ENCODE results near the gene RAB3D. TPM values are rescaled to one million over a fixed set of nuclear protein-coding genes. Genes with fewer than 3 reads are reported as not detected.

The RAB3D gene, protein sequence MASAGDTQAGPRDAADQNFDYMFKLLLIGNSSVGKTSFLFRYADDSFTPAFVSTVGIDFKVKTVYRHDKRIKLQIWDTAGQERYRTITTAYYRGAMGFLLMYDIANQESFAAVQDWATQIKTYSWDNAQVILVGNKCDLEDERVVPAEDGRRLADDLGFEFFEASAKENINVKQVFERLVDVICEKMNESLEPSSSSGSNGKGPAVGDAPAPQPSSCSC
- total RNA-seq (2013; cell fraction: nucleolus; rRNA removed): 5.8 and 5.9 TPM in 2 replicates
- 7.0 and 7.8 TPM in 2 replicates for total RNA-seq (2014; rRNA removed)
- 6.6 and 6.8 TPM in 2 replicates for total RNA-seq (2014; rRNA removed; fragmentation: Illumina TruSeq; extraction: Trizol)
- 15.7 and 18.5 TPM in 2 replicates for total RNA-seq (2021)
- polyA plus RNA-seq (2011; ENCODE audit: low read depth): 2.5 TPM
- 5.7 and 13.0 TPM in 2 replicates for polyA plus RNA-seq (2011; rRNA removed)
- 11.1 and 12.6 TPM in 2 replicates for polyA plus RNA-seq (2011; cell fraction: cytosol; rRNA removed)
- polyA plus RNA-seq (2011; cell fraction: nucleus; rRNA removed): 5.6 and 7.1 TPM in 2 replicates
- 4.2 and 4.4 TPM in 2 replicates for polyA plus RNA-seq (2012)
- polyA plus RNA-seq (2014; fragmentation: Illumina TruSeq; extraction: Trizol): 4.8 and 5.1 TPM in 2 replicates
- polyA plus RNA-seq (2014; fragmentation: Nextera tagmentation; extraction: Ambion mirVana): 1 to 10 TPM; 1.1 to 4.1 TPM
- 9.1 and 13.6 TPM in 2 replicates for polyA plus RNA-seq (2014; rRNA removed)
- polyA plus RNA-seq (2016; fragmentation: Nextera tagmentation; extraction: Ambion mirVana): 1 to 10 TPM; 3.9 to 5.6 TPM
- 38.1 and 52.4 TPM in 2 replicates for polyA minus RNA-seq (2011; rRNA and poly(A)+ RNA removed)
- 6.3 and 7.7 TPM in 2 replicates for polyA minus RNA-seq (2011; cell fraction: cytosol; rRNA and poly(A)+ RNA removed)
- 2.5 and 3.3 TPM in 2 replicates for polyA minus RNA-seq (2011; cell fraction: nucleus; rRNA and poly(A)+ RNA removed)
- Bru-seq, nascent RNA: percentile 56 among the genes with signal in this experiment
- percentile 67 among the genes with signal in this experiment for BruChase-seq, experiment 1, labeled RNA remaining after a 6-hour chase
- BruChase-seq, experiment 2, labeled RNA remaining after a 2-hour chase: percentile 64 among the genes with signal in this experiment
- long read RNA-seq, experiment 1, partial matches to known transcripts: 0 of 3 reads
- long read RNA-seq, experiment 1, other reads (novel, unspliced or antisense): 3 of 3 reads
- long read RNA-seq, experiment 2, partial matches to known transcripts: 0 of 3 reads
- long read RNA-seq, experiment 2, other reads (novel, unspliced or antisense): 3 of 3 reads

GRCh38 chr19:11339254-11340098 lies at the start of gene RAB3D:
Gene RAB3D (minus strand): TSS chr19:11339657. CDS start chr19:11337399, 2,258 bp downstream.
- Histone ChIP-seq H3K27ac (ENCODE audit: control insufficient read depth, insufficient read depth) (peak within 1 kb of the TSS; percentile 45), H3K27me3 (replicated peaks in 1 of 2; ENCODE audit: control insufficient read depth in 2 of 2, insufficient read depth in 2 of 2, low read length in 1 of 2) (no peaks in the 10 kb centered on the region), H2AFZ (ENCODE audit: control insufficient read depth, low read depth, low read length) (peak within 1 kb of the TSS; percentile 78), H3K4me3 (peak within 1 kb of the TSS; percentile 93), H3K36me3 (ENCODE audit: control insufficient read depth in 2 of 2, insufficient read depth in 2 of 2, low read length in 1 of 2) (peaks cover 0 to 5% of the 10 kb centered on the region in 2 experiments; a peak in 1 of 4 replicates), H3K79me2 (ENCODE audit: control insufficient read depth, insufficient read depth, low read length) (no peaks in the 10 kb centered on the region), H3K9me3 (replicated peaks; ENCODE audit: control insufficient read depth, insufficient read depth, low read length) (no peaks in the 10 kb centered on the region; the same call in 2 of the 3 replicates), H3K9ac (ENCODE audit: control insufficient read depth, insufficient read depth, low read length) (peak within 1 kb of the TSS; percentile 62; the same call in 1 of the 2 replicates), H3K4me1 (ENCODE audit: control insufficient read depth, insufficient read depth, low read length) (peaks cover 6% of the 10 kb centered on the region), H3K4me2 (ENCODE audit: control insufficient read depth, insufficient read depth) (peak within 1 kb of the TSS; percentile 90), H4K20me1 (ENCODE audit: control insufficient read depth, insufficient read depth) (no peaks in the 10 kb centered on the region)
- FAIRE-seq (peak; percentile 92), ATAC-seq (peak; percentile 99), DNase-seq (ENCODE audit: low read depth, low spot score) (peak; percentile 50)
- intact Hi-C loops (cut with micrococcal nuclease; ENCODE audit: unreplicated experiment): no loop called here
- ChIA-PET POLR2A (interaction anchor here (0.6 to 2.4 kb wide), 11 partner anchors 8 to 1780 kb away, joined by 3 to 13 read pairs (median 3); partner anchors contain the start of gene SWSAP1), RAD21 (ENCODE audit: unreplicated experiment) (interaction anchor here (0.5 to 1.4 kb wide), 6 partner anchors 14 to 453 kb away, joined by 3 to 7 read pairs (median 3); partner anchors contain the start of gene SWSAP1), SMC1A (ENCODE audit: uncharacterized antibody, unreplicated experiment) (interaction anchor here (0.9 to 1.6 kb wide), 6 partner anchors 15 to 160 kb away, joined by 3 to 7 read pairs (median 4); partner anchors contain the start of gene TSPAN16), CTCF (interaction anchor here (0.6 to 2.3 kb wide), 10 partner anchors 8 to 151 kb away, joined by 3 to 11 read pairs (median 6); no protein-coding TSS in a partner anchor)
- in situ Hi-C loops (cut with MboI): no loop called here
- no TSS peak for BruUV-seq (replicated peaks)
- WGBS (ENCODE audit: insufficient coverage, insufficient replicate concordance, low lambda C conversion rate, missing lambda C conversion rate): 3% methylated on average over 34 of the region's 53 CpGs
- TF ChIP-seq EGR1 (IDR thresholded peaks at IDR 0.05; ENCODE audit: borderline replicate concordance in 1 of 2, low read depth in 2 of 2, low read length in 2 of 2) (peak in 1 of 2 experiments; percentile 20; a peak in 1 of 3 replicates), MAX (IDR thresholded peaks at IDR 0.05; ENCODE audit: low read depth, low read length) (no peak), TCF3 (IDR thresholded peaks at IDR 0.05; ENCODE audit: borderline replicate concordance, insufficient read depth, low read depth, low read length) (0 out of 2 replicates have a peak, but pooled peaks have one; percentile 29), HDAC6 (IDR thresholded peaks at IDR 0.05; ENCODE audit: unreplicated experiment) (no peak), CHD2 (IDR thresholded peaks at IDR 0.05; ENCODE audit: borderline replicate concordance, low read depth, low read length) (peak; percentile 66), IRF3 (IDR thresholded peaks at IDR 0.05) (no peak), IKZF2 (IDR thresholded peaks at IDR 0.05) (peak in 1 of 2 experiments; percentile 14; a peak in 1 of 4 replicates), NR2F1 (conservative IDR thresholded peaks at IDR 0.05) (peak; percentile 89), ELK1 (IDR thresholded peaks at IDR 0.05; ENCODE audit: low read depth, low read length) (0 out of 2 replicates have a peak, but pooled peaks have one; percentile 16), SRF (IDR thresholded peaks at IDR 0.05; ENCODE audit: low read depth in 2 of 2, low read length in 2 of 2) (no peak), TCF12 (IDR thresholded peaks at IDR 0.05; ENCODE audit: low read depth, low read length) (peak; percentile 57; the same call in 1 of the 2 replicates), LARP7 (IDR thresholded peaks at IDR 0.05) (no peak), POLR2A (IDR thresholded peaks at IDR 0.05; ENCODE audit: low read depth, low read length) (peak; percentile 80)

Data from GM12878 (cell line).